Stimulated activated CD4-positive, alpha-beta T cell treated with anti-CD3 and anti-CD28 coated beads, Interleukin-15, amount 100 ng/mL, for 24 hours (primary cell): ENCODE results near the gene PPP2R2C.

Experiments used
- DNase-seq: peaks from one replicate; pipeline ENCODE4 v3.0.0-alpha.2; 2020

PPP2R2C gene

GRCh38 chr4:6422105-6422504 is 50.3 kb downstream of the PPP2R2C start:
- no peak for DNase-seq

DNA sequence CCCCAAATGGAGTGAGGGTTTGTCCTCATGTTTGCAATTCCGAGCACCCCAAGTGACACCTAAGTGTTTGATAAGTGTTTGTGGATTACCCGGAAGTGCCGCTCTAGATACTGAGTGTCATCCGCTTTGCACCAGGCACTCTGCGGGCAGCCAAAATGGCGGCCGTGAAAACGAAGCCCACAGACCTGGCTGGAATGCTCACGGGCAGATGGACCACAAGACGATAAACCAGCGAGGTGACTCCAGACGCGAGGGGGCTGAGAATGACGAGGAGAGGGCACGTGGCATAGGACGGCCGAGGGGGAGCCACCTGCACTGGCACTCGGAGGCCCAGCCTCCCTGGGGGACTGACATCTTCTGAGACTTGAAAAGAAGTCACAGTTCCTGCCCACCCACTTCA is 51.0 kb downstream of the PPP2R2C start:
- DNase-seq, result no peak

- DNase-seq, result no peak
These were observed 51.4 kb downstream of the PPP2R2C start for GRCh38 chr4:6420972-6421371.

DNA sequence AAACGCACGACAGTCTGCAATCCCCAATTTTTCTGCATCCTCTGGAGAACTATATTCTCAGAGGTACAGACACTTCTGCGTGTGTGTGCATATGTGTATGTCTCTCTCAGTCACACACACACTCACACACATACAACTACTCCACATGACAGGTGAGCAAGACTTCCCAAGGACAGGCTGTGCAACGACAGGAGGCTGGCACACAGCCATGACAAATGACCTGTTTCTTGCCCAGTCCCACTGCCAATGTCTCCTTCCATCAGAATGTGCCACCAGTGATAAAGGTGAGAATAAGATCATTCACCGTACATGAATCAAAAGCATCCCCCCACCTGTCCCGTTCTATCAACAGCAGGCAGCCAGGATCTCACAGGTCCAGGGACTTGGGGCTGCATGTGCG is 52.4 kb downstream of the PPP2R2C start:
- no peak for DNase-seq

DNA sequence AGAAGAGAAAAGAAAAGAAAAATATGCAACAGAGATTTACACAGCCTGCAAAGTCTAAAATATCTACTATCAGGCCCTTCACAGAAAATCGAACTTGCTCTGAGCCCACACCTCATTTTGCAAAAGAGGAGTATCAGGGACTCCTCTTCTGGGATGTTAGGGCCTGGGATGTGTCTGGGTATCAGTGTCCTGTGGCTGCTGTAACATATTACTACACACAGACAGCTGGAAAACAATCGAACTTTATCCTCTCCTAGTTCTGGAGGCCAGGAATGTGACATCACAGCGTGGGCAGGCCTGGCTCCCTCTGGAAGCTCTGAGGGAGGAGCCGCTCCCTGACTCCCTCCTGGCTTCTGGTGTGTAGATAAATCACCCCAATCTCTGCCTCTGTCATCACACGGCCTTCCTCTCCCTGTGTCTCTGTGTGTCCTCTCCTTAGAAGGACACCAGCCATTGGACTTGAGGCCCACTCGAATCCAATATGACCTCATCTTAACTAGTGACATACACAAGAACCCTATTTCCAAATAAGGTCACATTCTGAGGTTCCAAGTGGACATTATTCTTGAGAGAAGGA is 52.9 kb downstream of the PPP2R2C start:
- no peak for DNase-seq

- no peak for DNase-seq
These were observed 54.1 kb downstream of the PPP2R2C start for GRCh38 chr4:6418193-6418755.

- no peak for DNase-seq
These were observed 54.8 kb downstream of the PPP2R2C start for GRCh38 chr4:6417516-6418050.

GRCh38 chr4:6416518-6417286 is 55.7 kb downstream of the PPP2R2C start:
- no peak for DNase-seq

DNA sequence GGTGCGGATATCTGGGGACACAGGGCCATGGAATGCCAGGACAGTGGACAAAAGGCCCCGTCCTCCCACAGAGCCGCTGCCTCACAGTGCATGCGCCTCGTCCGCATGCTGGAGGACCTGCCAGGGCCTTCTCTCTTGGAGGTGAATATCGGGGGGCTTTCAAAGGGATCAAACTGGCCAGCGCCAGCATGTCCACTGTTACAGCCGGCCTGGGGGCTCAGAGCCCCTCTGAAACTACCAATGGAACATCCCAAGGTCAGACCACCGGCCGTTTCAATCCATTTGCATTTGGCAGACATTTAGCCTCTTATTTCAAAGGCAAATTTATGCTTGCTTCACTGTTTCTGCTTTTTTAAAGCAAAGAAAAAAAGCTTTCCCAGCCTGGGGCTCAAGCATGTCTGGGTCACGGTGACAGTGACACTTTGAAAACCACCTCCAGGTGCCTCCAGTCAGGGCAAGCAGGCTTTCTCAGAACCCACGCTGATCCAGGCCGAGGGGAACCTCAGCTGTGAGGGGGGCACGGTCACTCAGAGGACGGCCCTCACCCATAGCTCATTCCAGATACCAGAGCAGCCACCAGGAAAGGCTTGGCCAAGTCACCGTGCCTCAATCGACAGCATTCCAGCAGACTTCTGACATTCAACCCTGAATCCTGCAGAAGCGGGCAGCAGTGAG is 57.2 kb downstream of the PPP2R2C start:
- DNase-seq, result no peak

- no peak for DNase-seq
These were observed 57.8 kb downstream of the PPP2R2C start for GRCh38 chr4:6414578-6414977.

DNA sequence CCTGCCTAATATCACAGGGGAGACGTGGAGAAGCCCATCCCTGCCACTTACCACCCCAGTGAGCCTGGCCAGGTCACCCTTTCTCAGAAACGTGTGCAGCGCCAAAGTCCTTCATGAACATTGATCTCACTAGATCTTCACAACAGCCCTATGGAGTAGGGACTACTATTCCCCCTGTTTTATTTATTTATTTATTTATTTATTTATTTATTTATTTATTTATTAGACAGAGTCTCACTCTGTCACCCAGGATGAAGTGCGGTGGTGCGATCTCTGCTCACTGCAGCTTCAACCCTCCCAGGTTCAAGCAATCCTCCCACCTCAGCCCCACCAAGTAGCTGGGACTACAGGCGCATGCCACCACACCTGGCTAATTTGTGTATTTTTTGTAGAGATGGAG is 61.8 kb downstream of the PPP2R2C start:
- DNase-seq, result no peak

- DNase-seq, result no peak
These were observed 62.3 kb downstream of the PPP2R2C start for GRCh38 chr4:6410068-6410467.

- no peak for DNase-seq
These were observed 63.0 kb downstream of the PPP2R2C start for GRCh38 chr4:6409381-6409780.

GRCh38 chr4:6408263-6408662 is 64.2 kb downstream of the PPP2R2C start:
- no peak for DNase-seq

DNA sequence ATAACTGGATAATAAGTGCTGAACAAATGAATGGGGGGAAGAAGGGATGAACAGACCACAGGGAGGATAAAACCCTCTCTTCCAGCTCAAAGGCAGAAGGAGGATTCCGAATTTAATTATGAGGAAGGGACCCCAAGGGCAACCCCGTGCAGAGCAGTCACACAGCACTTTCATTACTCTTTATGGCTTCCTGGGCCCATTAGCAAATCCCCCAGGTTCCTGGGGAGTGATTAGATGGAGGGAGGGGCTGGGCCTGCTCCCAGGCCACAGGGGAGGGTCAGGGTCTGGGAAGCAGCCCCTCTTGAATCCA is 67.1 kb downstream of the PPP2R2C start:
- DNase-seq, result no peak

- DNase-seq, result no peak
These were observed 67.6 kb downstream of the PPP2R2C start for GRCh38 chr4:6404611-6405396.

GRCh38 chr4:6403400-6403685 is 69.1 kb downstream of the PPP2R2C start:
- no peak for DNase-seq

GRCh38 chr4:6402566-6403399 is 69.6 kb downstream of the PPP2R2C start:
- DNase-seq, result no peak

DNA sequence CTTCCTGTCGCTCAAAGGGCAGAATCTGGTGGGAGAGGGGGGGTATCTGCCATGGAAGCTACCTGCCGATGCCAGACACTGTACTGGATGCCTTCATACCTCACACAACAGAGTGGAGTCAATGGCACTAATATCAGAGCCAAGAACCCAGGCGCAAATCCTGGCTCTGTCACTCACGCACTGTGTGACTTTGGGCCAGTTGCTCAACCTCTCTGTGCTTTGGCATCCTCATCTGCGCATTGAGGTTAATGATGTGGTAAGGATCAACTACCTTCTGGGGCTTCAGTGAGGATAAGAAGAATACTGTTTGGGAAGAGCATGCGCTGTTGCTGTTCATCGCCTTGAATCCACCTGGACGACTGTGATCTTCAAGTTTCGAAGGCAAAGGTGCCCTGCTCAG is 70.6 kb downstream of the PPP2R2C start:
- DNase-seq, result no peak

- DNase-seq, result no peak
These were observed 75.6 kb downstream of the PPP2R2C start for GRCh38 chr4:6396696-6397236.

DNA sequence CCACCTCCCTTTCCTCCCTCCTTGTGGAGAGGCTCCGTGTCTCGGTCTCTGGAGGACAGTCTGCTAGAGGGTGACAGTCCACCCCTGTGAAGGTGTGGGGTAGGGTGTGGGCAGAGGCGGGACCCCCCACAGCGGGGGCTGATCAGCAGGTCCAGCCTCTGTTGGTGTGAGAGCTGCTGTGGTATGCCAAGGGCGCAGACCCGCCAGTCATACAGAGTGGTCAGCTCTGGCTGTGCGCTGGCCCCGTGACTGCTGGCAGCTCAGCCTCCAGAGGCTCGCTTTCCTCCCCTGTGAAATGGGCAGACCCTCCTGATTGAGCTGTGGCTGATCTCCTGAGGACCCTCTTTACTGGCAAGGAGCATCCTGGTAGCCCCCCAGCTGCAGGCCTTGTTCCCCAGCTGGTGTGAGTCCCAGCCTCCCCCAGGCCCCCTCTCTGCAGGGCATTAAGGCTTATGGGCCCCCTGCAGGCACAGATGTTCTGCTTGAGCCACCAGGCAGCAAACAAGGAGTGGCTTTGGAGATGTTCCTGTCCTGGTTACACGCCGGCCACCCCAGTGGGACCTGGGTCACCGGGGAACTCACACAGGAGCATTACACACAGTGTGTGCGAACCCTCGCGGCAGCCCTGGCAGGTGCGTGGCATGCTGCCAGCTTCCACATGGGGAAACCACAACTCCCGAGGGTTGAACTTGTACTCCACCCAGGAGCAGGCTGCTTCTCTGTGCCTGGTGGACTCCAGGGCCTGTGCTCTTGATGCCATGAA is 76.8 kb downstream of the PPP2R2C start:
- no peak for DNase-seq
